Spleen (tissue), 11 donors: Measurements from ENCODE around the gene SRP14. TPM values are rescaled to one million over a fixed set of nuclear protein-coding genes. Genes with fewer than 3 reads are reported as not detected.

Experiments used
- DNase-seq: peaks from one replicate; pipeline ENCODE4 v3.0.0-alpha.2; 2020
- H3K27ac ChIP-seq, 8 donors: fragments of 200-600 bp; sonication (generic) in 7 of 8; 1 replicate in 4 of 8; 2 replicates in 4 of 8; pipeline versions ENCODE4 v1.5.0 to v1.8.0; 2016 to 2021; ENCODE audit warnings: inconsistent platforms in 4 of 8, mild to moderate bottlenecking in 4 of 8, moderate library complexity in 1 of 8
- H3K27me3 ChIP-seq, 7 donors: fragments of 200-600 bp; sonication (generic) in 6 of 7; replicated peaks in 1 of 7; 1 replicate in 4 of 7; 2 replicates in 3 of 7; pipeline versions ENCODE4 v1.5.0 to v1.8.0; 2016 to 2021; ENCODE audit warnings: inconsistent platforms in 3 of 7, mild to moderate bottlenecking in 1 of 7
- H3K36me3 ChIP-seq, 6 donors: fragments of 200-600 bp; sonication (generic) in 5 of 6; 1 replicate in 4 of 6; 2 replicates in 2 of 6; pipeline versions ENCODE4 v1.5.0 to v1.8.0; 2016 to 2021; ENCODE audit warnings: inconsistent platforms in 2 of 6
- H3K4me1 ChIP-seq, 6 donors: fragments of 200-600 bp; sonication (generic) in 5 of 6; 1 replicate in 3 of 6; 2 replicates in 3 of 6; pipeline versions ENCODE4 v1.5.0 to v1.8.0; 2016 to 2021; ENCODE audit warnings: inconsistent platforms in 3 of 6
- H3K4me3 ChIP-seq, 8 donors: fragments of 200-600 bp; sonication (generic) in 7 of 8; 1 replicate in 4 of 8; 2 replicates in 4 of 8; pipeline versions ENCODE4 v1.5.0 to v1.8.0; 2016 to 2021; ENCODE audit warnings: inconsistent platforms in 4 of 8, mild to moderate bottlenecking in 4 of 8, moderate library complexity in 2 of 8
- H3K9me3 ChIP-seq, 8 donors: fragments of 200-600 bp; sonication (generic) in 7 of 8; 1 replicate in 4 of 8; 2 replicates in 4 of 8; pipeline versions ENCODE4 v1.5.0 to v1.8.0; 2016 to 2021; ENCODE audit warnings: inconsistent platforms in 4 of 8
- CTCF ChIP-seq, 11 experiments: fragments of 200-600 bp in 7 of 11; fragments of 450-650 bp in 4 of 11; sonication (generic) in 4 of 11; IDR thresholded peaks in 8 of 11; conservative IDR thresholded peaks in 3 of 11; 1 replicate in 7 of 11; 2 replicates in 4 of 11; pipeline versions ENCODE4 v1.4.0 to v1.8.0; 2016 to 2021; ENCODE audit warnings: antibody characterized with exemption in 11 of 11, inconsistent platforms in 4 of 11, mild to moderate bottlenecking in 1 of 11
- POLR2A ChIP-seq, 3 donors: fragments of 450-650 bp; IDR thresholded peaks; one replicate each; pipeline ENCODE4 v1.5.1; 2017; ENCODE audit warnings: antibody characterized with exemption in 3 of 3, mild to moderate bottlenecking in 1 of 3
- POLR2AphosphoS5 ChIP-seq, 3 donors: sonication (generic); formaldehyde crosslinking; IDR thresholded peaks; one replicate each; pipeline ENCODE4 v1.5.1; 2017; ENCODE audit warnings: antibody characterized with exemption in 3 of 3
- WGBS, 5 donors: extraction: QIAGEN DNeasy Blood & Tissue Kit in 3 of 5; methylation state at CpG; one replicate each; pipeline versions ENCODE4 v1.1.5 to v1.1.7; 2013 to 2018; 5-methylcytosine and 5-hydroxymethylcytosine counted together
- intact Hi-C: fragments of 100-400 bp; cut with DNase I; formaldehyde crosslinking; loops from one replicate; pipeline ENCODE4 v1.15.0; 2023; ENCODE audit warnings: low total_unique reads
- polyA plus RNA-seq, 3 donors: library from polyadenylated mRNA; stranded (reverse); fragments of 200-250 nt; gene quantifications; one replicate each; pipeline ENCODE4 v1.2.1, GENCODE V29; 2013
- total RNA-seq, 7 donors: library from RNA; depleted of rRNA in 3 of 7; stranded (reverse); fragments of >200 nt in 3 of 7; fragmentation: NEBNext Ultra II Directional in 4 of 7; extraction: Animal tissue kit (Norgen Biotek cat#: 25700) in 4 of 7; gene quantifications; one replicate each; pipeline versions ENCODE4 v1.1.0 to v1.2.1, GENCODE V29; 2016 to 2021
- donor health status: healthy with polysubstance abuse.
- donor health status: DM: no; HTN: no; CAD: no; lungs with moderate emphysema.
- donor health status: DM: no; HTN: no; CAD: no.
- donor health status: Bipolar disorder and iron deficiency.
- donor health status: healthy.
- donor health status: DM: no; HTN: no; CAD: no.
- donor health status: DM: yes; HTN: yes; CAD: no.

The SRP14 gene
- total and polyA plus RNA-seq, 10 donors, result 109 to 356 (median 185) TPM

- no peaks in the 10 kb centered on the region for H3K27me3 ChIP-seq
- no peak overlapping the region for H3K4me3 ChIP-seq
- no peaks in the 10 kb centered on the region for H3K9me3 ChIP-seq
- peak overlapping the region in 5 of 8 donors; percentile 10 to 76 (median 73) for H3K27ac ChIP-seq
- intact Hi-C loops, result no loop called here
- WGBS, 5 donors, result 75 to 88% (median 80%) methylated on average over 3 of the region's 3 CpGs
- peaks cover 0 to 38% (median 28%) of the 10 kb centered on the region in 6 donors for H3K4me1 ChIP-seq
- TF ChIP-seq POLR2A (IDR thresholded peaks at IDR 0.05) (no peak), CTCF (IDR thresholded peaks at IDR 0.05 in 8 of 11, conservative IDR thresholded peaks at IDR 0.05 in 3 of 11) (no peak), POLR2AphosphoS5 (IDR thresholded peaks at IDR 0.05) (no peak)
- DNase-seq, result peak; percentile 53
- H3K36me3 ChIP-seq, result peaks cover 0 to 7% (median 0%) of the 10 kb centered on the region in 6 donors
These were observed 26.2 kb upstream of the SRP14 start for GRCh38 chr15:40065166-40065565.

DNA sequence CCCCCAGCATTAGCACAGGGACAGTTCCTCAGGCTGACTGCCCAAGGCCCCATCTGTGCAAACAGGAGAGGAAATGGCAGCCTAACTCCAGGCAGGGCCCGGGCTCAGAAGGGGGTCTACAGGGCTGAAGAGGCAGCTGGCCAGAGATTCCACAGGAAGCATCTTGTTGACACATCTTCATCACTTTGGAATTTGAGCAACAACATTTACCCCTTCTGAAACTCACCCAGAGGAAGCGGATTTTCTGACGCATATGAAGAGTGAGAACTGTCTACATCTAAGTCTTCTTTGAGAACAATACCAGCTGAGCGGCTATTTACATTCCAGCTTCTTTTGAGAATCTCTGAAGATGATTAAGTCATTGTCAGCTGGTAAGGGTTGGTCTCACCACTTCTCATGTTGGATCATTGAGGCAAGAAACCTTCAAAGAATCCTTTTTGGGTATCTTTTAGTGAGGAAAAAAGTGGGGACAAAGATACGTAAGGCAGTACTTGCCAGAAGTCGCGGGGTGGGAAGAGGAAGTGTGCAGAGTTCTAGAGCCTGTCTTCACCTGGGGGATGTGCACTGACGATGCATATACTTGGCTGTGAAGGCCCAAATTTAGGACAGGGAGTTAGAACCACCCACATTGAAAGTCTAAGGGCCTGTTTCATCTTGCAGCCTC, 25.4 kb upstream of the SRP14 start:
- Histone ChIP-seq H3K27me3 (no peaks in the 10 kb centered on the region), H3K27ac (peak overlapping the region in 6 of 8 donors; percentile 53 to 76 (median 66)), H3K9me3 (no peaks in the 10 kb centered on the region), H3K36me3 (peaks cover 0 to 11% (median 0%) of the 10 kb centered on the region in 6 donors), H3K4me1 (peaks cover 0 to 29% (median 21%) of the 10 kb centered on the region in 6 donors), H3K4me3 (no peak overlapping the region)
- intact Hi-C loops, result no loop called here
- DNase-seq, result peak; percentile 70
- WGBS, 5 donors, result 56 to 71% (median 65%) methylated on average over 8 of the region's 8 CpGs
- TF ChIP-seq POLR2A (IDR thresholded peaks at IDR 0.05) (no peak), CTCF (IDR thresholded peaks at IDR 0.05 in 8 of 11, conservative IDR thresholded peaks at IDR 0.05 in 3 of 11) (no peak), POLR2AphosphoS5 (IDR thresholded peaks at IDR 0.05) (no peak)

GRCh38 chr15:40063563-40064011, 24.6 kb upstream of the SRP14 start:
- WGBS, 5 donors, result 92 to 100% (median 97%) methylated on average over 2 of the region's 2 CpGs; no CpG with 5 or more reads in 1 of the 5 donors
- peaks cover 0 to 11% (median 0%) of the 10 kb centered on the region in 6 donors for H3K36me3 ChIP-seq
- H3K27me3 ChIP-seq, result no peaks in the 10 kb centered on the region
- intact Hi-C loops, result no loop called here
- peak; percentile 66 for DNase-seq
- H3K4me1 ChIP-seq, result peaks cover 0 to 29% (median 13%) of the 10 kb centered on the region in 6 donors
- peak overlapping the region in 5 of 8 donors; percentile 55 to 76 (median 73) for H3K27ac ChIP-seq
- no peak overlapping the region for H3K4me3 ChIP-seq
- H3K9me3 ChIP-seq, result no peaks in the 10 kb centered on the region
- no peak for TF ChIP-seq CTCF (IDR thresholded peaks at IDR 0.05 in 8 of 11, conservative IDR thresholded peaks at IDR 0.05 in 3 of 11)
- TF ChIP-seq POLR2A (IDR thresholded peaks at IDR 0.05), result no peak
- no peak for TF ChIP-seq POLR2AphosphoS5 (IDR thresholded peaks at IDR 0.05)

DNA sequence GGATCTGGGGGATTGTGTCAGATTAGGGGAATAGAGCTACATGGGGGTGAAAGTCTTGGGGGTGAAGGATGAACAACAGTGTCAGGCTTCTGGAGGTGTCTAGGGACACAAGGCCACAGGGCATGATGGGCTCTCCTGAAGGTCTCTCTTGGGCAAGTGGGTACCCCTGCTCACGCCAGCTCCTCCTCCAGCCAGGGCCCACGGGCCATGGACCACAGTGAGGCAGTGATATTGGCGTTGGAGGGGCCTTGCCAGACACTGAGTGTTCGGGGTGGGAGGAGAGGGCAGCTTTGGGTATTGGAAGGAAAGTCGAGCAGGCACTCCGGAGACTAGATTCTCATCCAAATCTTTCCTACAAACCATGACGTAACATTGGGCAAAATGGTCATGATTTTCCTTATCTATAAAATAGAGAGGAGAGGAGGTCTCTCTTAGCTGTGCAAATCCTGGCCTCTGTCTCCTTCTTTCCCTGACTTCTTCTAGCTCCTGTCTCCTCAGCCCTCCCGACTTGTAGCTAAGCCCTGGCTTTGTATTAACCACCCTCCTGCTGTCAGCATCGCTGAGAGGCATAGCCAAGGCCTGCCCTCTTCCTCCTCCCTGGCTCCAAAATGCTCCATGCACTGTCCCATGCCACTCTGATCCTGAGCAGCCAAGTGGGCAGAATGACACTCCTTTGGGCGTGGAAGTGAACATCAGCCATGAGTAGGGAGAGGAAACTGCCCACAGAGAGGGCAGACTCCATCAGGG, 24.0 kb upstream of the SRP14 start:
- TF ChIP-seq CTCF (IDR thresholded peaks at IDR 0.05 in 8 of 11, conservative IDR thresholded peaks at IDR 0.05 in 3 of 11) (no peak), POLR2AphosphoS5 (IDR thresholded peaks at IDR 0.05) (no peak), POLR2A (IDR thresholded peaks at IDR 0.05) (no peak)
- Histone ChIP-seq H3K4me1 (peaks cover 0 to 26% (median 8%) of the 10 kb centered on the region in 6 donors), H3K4me3 (no peak overlapping the region), H3K27me3 (no peaks in the 10 kb centered on the region), H3K9me3 (no peaks in the 10 kb centered on the region), H3K27ac (peak overlapping the region in 2 of 8 donors; percentile 73 to 74), H3K36me3 (peaks cover 0 to 11% (median 0%) of the 10 kb centered on the region in 6 donors)
- WGBS, 5 donors, result 95 to 98% (median 97%) methylated on average over 10 of the region's 10 CpGs
- intact Hi-C loops, result no loop called here
- DNase-seq, result peak; percentile 56
